ENCODE measurements around the gene HMGCL. TPM values are rescaled to one million over a fixed set of nuclear protein-coding genes. Genes with fewer than 3 reads are reported as not detected.

The HMGCL gene
- total RNA-seq, 3 donors from 2014 or later: 45.2 to 83.4 (median 62.6) TPM

GRCh38 chr1:23756676-23757075 lies 68.6 kb downstream of the HMGCL start:
- no peaks in the 10 kb centered on the region for H3K4me1 ChIP-seq (ENCODE audit: low read depth)
- ATAC-seq (peak; percentile 38), DNase-seq (no peak)
- TF ChIP-seq, protein P1, sequence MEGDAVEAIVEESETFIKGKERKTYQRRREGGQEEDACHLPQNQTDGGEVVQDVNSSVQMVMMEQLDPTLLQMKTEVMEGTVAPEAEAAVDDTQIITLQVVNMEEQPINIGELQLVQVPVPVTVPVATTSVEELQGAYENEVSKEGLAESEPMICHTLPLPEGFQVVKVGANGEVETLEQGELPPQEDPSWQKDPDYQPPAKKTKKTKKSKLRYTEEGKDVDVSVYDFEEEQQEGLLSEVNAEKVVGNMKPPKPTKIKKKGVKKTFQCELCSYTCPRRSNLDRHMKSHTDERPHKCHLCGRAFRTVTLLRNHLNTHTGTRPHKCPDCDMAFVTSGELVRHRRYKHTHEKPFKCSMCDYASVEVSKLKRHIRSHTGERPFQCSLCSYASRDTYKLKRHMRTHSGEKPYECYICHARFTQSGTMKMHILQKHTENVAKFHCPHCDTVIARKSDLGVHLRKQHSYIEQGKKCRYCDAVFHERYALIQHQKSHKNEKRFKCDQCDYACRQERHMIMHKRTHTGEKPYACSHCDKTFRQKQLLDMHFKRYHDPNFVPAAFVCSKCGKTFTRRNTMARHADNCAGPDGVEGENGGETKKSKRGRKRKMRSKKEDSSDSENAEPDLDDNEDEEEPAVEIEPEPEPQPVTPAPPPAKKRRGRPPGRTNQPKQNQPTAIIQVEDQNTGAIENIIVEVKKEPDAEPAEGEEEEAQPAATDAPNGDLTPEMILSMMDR (IDR thresholded peaks at IDR 0.05): no peak
- no peak overlapping the region for H3K4me3 ChIP-seq
- peaks cover 40% of the 10 kb centered on the region for H3K36me3 ChIP-seq (ENCODE audit: low read depth)
- intact Hi-C loops (cut with DNase I, micrococcal nuclease): no loop called here
- no peaks in the 10 kb centered on the region for H3K9me3 ChIP-seq

DNA sequence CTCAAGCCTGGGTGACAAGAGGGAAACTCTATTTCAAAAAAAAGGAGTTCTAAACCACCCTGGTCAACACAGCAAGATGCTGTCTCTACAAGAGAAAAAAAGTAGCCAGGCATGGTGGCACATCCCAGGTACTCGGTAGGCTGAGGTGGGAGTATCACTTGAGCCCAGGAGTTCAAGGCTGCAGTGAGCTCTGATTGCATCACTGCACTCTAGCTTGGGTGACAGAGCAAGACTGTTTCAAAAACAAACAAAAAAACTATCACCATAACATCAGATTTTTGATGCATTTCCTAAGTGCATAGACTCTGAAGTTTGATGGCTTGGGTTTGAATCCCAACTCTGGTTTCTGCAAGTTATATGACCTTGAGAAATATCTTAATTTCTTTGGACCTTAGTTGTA lies 72.3 kb downstream of the HMGCL start:
- intact Hi-C loops (cut with DNase I, micrococcal nuclease): no loop called here
- no peaks in the 10 kb centered on the region for H3K4me1 ChIP-seq (ENCODE audit: low read depth)
- no peak overlapping the region for H3K4me3 ChIP-seq
- no peak for ATAC-seq
- peaks cover 33% of the 10 kb centered on the region for H3K36me3 ChIP-seq (ENCODE audit: low read depth)
- no peak for DNase-seq
- H3K9me3 ChIP-seq: no peaks in the 10 kb centered on the region
- TF ChIP-seq, protein P1 (IDR thresholded peaks at IDR 0.05): no peak

Other genes starting within 250 kb of the HMGCL start
- 100 to 1,000 TPM; 729 to 882 (median 820) TPM for gene RPL11, start 133.6 kb downstream of the HMGCL start, total RNA-seq
- 10 to 100 TPM; 32.9 to 35.5 (median 35.1) TPM for gene ELOA, start 82.0 kb downstream of the HMGCL start, total RNA-seq
- gene PITHD1, start 47.0 kb downstream of the HMGCL start, total RNA-seq: 10 to 100 TPM; 38.9 to 53.2 (median 39.6) TPM
- 10 to 100 TPM; 49.9 to 89.0 (median 88.0) TPM for gene LYPLA2, start 34.3 kb downstream of the HMGCL start, total RNA-seq
- gene GALE, start 24.7 kb downstream of the HMGCL start, total RNA-seq: 100 to 1,000 TPM in 2 of 3 donors, 10 to 100 TPM in 1; 55.7 to 156 (median 127) TPM
- 100 to 1,000 TPM in 2 of 3 donors, 10 to 100 TPM in 1; 82.2 to 171 (median 159) TPM for gene FUCA1, start 42.9 kb upstream of the HMGCL start, total RNA-seq
- gene CNR2, start 87.9 kb upstream of the HMGCL start, total RNA-seq: under 1 TPM; 0.06 to 0.19 (median 0.17) TPM
- gene PNRC2, start 134.4 kb upstream of the HMGCL start, total RNA-seq: 100 to 1,000 TPM; 116 to 137 (median 121) TPM
- gene SRSF10, start 154.9 kb upstream of the HMGCL start, total RNA-seq: 10 to 100 TPM; 85.8 to 98.0 (median 94.0) TPM